Measurements from ENCODE around the gene SAMD4A.
"Not testable (repeated sequence)": the region's sequence is repeated elsewhere in the genome, so short reads cannot be mapped to it uniquely, and the experiment has no call there.

The SAMD4A gene

DNA sequence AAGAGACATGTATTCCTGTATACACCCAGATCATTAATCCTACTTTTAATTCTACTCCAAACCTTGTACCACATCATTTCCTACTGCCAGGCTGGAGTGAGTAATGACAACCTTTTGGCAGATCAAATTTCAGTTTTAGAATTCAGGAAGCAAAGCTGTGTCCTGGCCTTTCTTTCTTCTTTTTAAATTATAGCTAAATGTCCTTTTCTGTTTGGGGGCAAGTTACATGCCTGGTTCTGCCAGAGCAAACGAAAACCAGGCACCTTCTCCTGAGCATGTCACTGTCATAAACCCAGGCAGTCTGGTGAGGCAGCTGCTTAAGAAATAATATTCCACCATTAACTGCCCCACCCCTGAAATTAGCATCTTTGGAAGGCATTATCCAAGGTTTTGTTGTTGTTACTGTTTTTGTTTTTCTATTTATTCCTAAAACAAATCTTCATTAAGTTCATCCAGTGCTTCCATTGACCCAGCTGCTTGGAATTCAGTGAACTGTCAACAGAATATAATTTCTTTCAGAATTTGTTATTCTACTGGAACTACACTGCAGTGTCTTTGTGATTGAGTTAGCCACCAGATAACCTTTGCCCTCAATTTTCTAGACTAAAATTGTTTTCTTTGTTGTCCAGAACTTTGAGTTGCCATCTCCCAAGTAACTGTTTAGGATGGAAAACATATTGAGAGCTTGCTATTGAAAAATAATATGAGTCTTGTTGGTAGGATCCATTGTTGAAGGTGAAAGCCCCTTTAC, 33.2 kb downstream of the SAMD4A start:
- no peak for DNase-seq

DNA sequence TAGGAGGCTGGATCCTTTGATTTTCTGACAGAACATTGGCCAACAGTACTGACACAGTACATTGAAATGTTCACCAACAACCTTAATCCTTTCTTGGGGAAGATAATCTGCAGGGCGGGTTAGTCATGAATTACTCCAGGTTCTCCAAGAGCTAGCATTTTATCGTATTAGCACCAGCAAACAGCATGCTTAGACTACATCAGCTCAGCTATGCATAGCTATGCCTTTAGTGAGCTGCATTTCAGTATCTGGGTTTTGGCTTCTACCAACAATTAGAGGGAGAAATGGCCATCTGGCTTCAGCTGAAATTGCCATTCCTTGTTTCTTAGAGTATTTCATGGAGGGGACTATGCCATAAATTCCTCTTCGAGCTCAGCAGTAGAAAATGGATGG, 33.8 kb downstream of the SAMD4A start:
- no peak for DNase-seq

DNA sequence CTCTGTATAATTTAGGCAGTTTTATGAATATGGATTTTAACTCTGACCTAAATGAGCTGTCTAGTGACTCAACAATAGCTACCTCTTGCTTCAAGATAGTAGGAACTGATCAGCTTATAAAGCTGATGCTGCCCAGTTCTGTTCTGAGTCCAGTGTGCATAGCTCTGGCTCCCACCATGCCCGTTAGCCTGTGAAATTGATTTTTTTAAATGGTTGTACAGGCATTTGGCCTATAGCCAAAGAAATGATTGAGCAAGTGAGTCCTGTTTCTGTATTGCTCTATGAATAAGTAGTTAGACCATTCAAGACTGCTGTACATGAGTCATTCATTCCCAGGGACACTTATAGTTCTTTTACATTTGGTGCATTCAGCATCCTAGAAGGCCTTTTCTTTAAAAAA, 36.4 kb downstream of the SAMD4A start:
- DNase-seq: no peak

DNA sequence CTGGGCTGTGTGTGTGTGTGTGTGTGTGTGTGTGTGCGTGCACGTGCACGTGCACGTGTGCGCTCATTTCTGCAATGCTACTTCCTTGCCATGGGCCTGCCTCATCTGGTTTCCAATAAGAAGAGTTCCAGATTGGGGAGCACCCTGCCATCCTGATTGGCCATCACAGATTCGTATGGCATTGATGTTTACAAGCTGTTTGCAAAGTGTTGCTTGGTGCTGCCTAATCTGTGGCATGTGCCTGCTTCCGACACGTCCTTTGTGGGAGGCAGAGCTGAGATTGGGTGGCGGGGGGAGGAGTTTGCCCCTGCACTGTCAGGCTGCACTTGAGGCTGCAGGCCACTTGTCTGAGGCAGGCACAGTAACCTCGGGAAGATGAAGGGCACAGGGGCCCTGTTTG, 39.2 kb downstream of the SAMD4A start:
- DNase-seq: no peak

DNA sequence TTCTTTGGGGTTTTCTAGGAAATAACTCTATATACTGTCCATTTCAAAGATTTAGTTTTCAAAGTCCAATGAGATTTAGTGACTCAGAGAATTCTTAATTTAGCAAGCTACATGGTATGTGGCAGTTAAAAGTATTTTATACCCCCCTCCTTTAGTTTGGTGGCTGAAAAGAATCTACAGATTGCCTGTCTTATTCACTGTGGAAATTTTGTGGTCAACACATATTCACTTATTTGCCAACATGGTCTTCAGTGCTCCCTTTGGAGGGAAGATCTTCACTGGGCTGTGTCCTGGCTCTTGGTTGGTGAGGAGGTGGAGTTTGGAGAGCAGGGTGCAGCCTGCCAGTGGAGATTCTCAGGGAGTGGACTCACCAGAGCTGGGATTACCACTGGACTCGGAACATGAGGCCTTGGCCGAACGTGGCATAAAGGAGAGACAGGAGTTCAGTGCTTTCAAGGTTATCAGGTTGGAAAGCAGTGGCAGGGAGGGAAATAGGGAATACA, 39.8 kb downstream of the SAMD4A start:
- DNase-seq: no peak

DNA sequence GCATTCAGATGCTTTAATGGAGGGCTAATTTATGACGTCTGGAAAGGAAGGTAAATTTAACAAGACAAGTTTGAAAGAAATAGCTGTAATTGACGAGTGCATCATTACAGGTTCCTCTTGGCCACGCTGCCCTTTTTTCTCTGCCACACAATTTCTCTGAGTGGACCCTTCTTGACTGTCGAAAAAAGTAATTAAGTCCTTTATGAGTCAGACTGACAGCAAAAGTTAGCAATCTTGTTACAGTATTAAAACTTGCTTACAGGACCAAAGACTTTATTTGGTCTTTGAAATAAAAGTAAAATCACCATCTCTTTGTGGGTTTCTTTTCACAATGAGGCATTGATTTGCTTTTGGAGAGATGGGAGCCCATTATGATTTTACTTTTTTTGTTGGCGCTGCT, 42.6 kb downstream of the SAMD4A start:
- DNase-seq: no peak

DNA sequence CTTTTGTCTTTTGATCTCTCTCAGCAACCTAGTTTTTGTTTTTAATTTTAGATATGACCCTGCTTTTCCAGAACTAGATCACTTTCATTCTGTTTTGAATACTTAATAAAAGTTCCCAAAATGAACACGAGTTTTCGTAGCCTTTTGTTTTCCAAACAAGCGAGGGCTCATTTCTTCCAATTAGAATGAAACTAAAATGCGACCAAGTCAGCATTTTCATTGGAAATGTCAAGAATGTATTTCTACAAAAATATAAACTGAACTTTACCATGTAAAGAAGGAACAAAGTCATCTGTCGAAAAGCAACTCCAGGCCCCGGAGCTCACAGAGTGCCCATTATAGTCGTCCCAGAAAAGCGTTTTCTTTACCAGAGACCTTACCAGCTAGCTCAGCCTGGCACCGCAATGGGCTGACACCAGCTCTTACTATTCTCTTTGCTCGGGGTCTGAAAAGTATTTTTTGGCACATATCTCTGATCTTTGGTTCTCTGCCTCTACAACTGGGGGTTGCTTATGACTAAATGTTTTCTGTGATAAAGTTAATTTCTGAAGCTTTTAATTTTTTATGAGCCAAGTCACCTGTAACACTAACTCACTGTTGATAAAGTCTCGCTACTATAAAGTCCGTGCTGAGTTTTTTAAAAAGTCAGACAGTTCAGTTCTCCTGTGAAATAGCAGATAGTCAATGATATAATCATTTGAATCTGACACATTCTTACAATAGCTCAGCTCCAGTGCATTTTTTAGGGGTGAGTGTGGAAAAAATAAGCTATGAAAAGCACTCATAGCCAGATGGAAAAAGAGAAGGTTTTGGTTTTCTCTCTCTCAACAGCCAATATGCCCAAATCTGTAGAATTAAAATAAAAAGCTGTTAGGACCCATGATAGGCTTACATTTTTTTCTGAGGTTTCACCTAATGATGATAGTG, 43.4 kb downstream of the SAMD4A start:
- DNase-seq: no peak

DNA sequence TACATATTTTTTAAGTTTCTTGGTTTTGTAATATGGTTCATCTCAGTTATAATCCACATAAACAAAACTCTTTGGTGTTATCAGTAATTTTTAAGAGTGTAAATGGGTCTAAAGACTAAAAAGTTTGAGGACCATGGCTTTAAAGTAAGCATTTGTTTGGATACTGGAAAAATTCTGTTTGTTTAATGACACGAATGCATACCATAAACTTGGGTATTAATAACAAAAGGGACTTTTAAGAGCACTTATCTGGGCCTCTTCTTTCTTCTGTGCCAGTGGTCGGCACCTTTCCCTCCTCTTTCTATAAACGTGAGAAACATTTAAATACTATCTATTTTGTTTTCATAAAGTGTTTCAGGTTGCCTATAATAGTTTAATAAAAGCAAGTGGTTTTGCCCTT, 47.4 kb downstream of the SAMD4A start:
- no peak for DNase-seq

DNA sequence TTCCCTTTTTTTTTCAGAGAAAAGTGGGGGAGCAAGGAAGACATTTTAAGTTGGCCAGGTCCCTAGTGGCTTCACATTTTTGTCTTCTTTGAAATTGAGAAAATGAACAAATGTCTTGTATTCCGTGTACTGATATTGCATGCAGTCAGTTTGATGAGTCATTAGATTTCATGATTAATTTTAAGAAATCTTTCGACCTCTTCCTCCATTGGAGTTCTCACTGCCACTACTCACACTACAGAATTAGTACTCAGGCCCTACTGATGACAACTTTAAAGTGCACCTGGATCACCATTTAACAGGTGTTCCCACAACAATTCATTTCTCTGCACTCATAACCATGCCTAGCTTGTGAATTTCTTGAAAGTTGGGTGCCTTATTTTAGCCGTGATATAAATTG, 50.5 kb downstream of the SAMD4A start:
- DNase-seq: no peak

DNA sequence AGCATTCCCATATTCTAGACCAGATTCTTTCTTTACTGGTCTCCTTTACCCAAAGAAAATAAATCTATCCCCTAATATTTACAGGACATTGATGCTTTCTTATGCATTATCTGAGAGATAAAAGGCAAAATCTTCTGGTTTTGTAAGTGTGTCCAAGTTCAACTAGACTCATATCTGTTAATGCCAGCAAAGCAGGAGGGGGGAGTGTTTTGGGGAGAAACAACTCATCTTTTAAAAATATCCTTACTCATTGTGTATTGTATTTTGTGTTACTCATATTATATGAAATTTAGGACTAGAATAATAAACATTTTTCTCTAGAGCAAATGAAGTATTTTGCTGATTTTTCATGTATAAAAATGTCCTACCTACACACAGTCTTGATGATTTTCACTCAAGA, 54.8 kb downstream of the SAMD4A start:
- no peak for DNase-seq

DNA sequence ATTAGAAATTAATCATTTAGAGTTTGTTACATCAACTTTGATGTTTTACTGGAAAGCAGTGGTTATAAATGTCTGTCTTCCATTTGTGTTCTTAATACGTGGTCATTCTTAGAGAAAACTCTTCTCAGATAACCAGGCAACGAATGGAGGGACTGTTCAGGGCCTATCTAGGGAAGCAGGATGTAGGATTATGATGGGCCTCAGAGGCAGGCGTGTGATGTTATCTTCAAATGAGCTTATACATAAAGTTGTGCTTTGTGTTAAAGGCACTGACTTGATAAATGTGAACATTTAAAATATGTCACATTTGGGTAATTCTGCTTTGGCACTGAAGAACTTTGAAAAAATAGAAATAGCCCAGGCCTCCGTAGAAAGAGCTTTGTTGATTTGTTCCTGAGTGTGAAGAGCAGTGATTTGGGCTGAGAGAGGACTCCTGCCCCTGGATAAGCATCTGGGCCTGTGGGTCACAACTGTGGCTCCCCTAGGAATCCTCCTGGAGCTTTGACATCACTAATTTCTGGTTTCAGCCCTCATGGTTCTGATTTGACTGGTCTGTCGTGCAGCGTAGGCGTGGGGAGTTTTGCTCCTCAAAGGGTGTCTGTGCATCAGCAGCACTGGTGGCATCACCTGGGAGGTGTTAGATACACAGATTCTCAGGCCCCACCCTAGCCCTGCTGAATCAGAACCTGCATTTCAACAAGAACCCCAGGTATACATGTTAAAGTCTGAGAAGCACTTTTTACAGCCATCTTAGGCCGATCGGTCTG, 55.4 kb downstream of the SAMD4A start:
- DNase-seq: no peak

DNA sequence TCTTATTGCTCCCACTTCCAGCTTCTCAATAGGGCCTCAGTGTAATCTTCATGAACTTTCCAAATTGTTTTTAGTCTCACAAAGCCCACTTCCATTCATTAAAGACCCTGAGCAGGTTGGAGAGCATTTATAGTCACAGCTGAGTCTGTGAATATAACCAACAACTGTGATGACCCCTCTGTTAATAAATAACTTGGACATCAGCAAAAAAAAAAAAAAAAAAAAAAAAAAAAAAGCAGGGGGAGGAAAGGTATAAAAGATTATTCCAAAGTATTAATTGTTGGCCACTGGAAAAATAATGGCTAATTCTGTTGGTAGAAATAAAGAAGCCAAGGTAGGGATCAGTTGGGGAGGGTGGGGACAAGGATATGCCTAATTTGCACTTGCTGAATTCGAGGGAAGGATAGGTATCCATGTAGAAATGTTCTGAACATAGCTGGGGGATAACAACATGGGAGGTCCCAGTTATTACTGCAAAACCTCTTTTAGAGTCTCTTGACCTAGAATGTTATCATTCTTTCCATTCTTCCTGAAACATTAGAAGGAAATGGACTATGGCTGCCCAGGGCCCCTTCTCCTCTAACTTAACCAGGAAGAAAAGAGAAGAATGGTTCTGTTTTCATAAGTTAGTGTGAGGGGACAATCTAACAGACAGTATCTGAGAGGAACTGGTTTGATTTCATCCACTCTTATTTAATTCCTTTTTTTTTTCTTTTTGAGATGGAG, 56.5 kb downstream of the SAMD4A start:
- DNase-seq: no peak

DNA sequence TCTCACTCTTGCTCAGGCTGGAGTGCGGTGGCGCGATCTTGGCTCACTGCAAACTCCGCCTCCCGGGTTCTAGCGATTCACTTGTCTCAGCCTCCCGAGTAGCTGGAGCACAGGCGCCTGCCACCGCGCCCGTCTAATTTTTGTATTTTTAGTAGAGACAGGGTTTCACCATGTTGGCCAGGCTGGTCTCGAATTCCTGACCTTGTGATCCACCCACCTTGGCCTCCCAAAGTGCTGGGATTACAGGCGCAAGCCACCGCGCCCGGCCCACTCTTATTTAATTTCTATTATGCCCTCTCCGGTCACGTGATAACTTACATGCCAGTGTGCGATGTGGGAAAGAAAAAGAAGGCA, 57.1 kb downstream of the SAMD4A start:
- not testable (repeated sequence) for DNase-seq

DNA sequence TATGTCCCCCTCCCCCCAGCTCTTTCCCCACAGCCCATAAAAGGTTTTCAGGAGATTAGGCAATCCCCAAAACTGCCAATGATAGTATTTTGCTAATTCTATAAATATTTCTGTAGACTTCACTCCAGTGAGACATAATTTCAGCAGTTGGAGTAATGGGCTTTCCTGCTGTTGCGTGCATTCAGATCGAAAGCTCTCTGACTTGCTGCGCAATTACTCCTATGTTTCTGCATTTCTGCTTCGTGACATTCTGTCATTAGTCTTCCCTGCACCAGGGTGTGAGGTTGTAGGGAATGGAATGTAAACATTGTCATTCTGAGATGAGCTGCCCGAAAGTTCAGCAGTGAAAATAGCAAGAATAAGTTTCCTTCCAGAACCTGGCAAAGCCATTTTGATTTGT, 58.2 kb downstream of the SAMD4A start:
- DNase-seq: no peak

DNA sequence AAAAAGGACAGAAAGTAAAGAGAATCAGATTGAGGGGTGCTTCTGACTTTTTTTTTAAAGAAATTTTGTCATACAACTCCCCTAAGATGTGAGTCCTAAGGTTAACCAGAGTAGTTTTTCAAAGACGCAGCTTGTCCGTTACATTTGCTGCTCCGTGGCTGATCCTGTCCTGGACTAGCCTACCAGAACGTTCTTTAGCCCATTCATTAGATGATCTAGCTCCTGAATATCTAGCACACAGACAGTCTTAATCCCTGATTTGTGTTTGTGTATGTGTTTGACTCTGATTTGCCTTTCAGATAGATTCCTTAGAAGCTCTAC, 60.3 kb downstream of the SAMD4A start:
- DNase-seq: peak; percentile 42

DNA sequence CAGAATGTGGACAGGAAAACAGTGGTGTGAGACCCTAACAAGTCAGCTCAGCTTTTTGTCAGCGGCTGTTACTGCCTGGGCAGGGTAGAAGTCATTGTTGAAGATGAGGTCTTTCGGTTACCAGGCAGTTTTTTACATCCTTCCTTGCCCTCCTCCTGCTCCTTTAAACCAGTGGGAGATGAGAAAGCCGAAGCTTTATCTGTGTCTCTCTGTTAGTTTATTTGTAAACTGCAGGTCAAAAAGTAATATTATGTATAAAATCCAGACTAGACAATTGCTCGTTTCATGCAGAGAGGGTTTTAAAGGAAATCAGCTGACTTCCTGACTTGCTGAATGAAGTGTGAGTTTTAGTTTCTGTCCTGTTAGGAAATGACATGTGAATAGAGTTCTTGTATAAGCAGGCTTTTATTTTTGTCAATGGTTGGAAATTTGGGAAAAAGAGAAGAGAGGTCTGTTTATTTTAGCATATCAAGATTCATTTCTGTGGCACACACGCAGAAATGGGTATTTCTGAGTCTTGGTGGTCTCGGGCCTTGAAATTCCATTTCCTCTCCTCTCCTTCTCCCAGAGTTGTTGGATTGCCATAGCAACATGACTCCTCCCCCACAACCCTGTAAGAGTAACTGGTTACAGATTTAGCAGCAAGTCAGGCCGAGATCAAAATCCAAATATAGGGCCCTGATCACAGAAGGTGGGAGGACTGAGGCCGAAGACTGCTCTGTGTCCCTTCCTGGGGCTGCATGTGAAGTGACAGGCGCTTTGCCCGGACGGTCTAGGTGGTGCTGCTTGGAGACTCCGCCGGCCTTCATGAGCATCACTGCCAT, 60.8 kb downstream of the SAMD4A start:
- DNase-seq: peak; percentile 52

DNA sequence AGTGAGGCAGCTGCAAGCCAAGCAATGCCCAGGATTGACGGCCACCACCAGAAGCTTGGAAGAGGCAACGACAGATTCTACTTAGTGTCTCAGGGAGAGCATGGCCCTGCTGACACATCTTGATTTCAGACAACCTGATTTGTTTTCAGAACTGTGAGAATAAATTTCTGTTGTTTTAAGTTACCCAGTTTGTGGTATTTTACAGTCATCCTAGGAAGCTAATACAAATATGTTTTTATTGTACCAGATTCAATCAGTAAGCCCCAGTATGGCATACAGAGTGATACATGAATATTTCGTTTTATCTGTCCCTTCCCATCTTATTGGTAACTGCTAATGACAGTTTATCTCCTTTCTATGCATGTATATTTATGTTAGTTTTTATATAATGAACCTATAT, 62.3 kb downstream of the SAMD4A start:
- no peak for DNase-seq

DNA sequence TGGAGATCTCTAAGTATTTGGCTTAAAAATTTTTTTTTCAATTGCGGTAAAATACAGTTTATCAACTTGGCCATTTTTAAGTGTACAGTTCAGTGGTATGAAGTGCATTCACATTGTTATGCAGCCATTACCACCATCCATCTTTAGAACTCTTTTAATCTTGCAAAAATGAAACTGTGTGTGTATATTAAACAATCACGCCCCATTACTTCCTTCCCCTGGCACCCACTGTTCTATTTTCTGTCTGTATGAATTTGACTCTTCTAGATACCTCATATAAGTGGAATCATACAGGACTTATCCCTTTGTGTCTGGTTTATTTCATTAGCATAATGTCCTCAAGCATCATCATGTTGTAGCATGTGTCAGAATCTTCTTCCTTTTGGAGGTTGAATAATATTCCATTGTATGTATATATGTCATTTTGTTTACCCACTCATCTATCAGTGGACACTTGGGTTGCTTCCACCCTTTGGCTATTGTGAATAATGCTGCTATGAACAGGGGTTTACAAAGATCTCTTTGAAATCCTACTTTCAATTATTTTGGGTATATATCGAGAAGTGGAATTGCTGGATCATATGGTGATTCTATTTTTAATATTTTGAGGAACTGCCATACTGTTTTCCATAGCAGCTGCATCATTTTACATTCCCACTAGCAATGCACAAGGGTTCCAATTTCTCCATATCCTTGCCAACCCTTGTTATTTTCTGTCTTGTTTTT, 62.9 kb downstream of the SAMD4A start:
- DNase-seq: no peak

DNA sequence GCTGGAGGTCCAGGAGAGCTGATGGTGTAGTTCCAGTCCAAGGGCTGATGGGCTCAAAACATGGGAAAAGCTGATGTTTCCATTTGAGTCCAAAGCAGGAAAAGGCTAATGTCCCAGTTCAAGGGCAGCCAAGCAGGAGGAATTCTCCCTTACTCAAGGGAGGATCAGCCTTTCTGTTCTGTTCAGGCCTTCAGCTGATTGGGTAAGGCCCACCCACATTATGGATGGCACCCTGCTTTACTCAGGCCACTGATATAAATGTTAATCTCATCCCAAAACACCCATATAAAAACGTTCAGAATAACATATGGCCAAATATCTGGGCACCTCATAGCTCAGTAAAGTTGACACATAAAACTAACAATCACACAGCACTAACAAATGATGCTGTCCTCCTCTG, 64.1 kb downstream of the SAMD4A start:
- DNase-seq: no peak

DNA sequence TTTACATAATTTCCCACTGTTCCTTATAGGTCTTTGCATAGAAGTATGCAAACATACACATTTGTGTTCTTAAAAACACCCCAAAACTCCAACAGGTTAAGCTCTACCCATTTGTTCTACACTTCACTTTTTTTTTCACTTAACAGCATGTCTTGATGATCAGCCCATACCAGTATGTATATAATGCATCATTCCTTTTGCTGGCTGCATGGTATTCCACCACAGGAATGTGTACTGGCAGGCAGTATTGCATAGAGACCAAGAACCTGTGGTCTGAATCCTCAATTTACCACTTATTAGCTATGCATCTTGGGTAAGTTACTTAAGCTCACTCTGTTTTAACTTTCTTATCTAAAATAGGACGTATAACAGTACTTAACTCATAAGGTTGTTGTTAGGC, 65.5 kb downstream of the SAMD4A start:
- DNase-seq: no peak

DNA sequence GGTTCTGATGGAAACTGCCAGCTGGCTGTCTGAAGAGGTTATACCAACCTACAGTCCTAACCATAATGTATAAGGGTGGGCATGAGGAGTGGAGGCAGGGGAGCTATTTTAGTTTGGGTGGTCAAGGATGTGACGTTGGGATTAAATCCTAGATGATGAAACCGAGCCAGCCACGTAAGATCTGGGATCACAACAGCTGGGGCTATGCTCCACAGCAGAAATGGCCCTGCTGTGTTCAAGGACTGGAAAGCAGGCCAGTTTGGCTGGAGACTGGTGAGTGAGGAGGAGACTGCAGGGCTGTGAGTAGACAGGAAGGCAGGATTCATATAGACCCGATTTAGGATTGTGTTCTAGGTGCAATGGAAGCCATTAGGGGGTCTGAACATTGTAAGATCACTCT, 66.1 kb downstream of the SAMD4A start:
- DNase-seq: no peak
